Fibroblast of gingiva (primary cell): ENCODE data around the gene EOMES.

Experiments used
- DNase-seq: peaks from one replicate; pipeline ENCODE4 v3.0.0-alpha.2; 2011; ENCODE audit warnings: low read depth

The EOMES gene

DNA sequence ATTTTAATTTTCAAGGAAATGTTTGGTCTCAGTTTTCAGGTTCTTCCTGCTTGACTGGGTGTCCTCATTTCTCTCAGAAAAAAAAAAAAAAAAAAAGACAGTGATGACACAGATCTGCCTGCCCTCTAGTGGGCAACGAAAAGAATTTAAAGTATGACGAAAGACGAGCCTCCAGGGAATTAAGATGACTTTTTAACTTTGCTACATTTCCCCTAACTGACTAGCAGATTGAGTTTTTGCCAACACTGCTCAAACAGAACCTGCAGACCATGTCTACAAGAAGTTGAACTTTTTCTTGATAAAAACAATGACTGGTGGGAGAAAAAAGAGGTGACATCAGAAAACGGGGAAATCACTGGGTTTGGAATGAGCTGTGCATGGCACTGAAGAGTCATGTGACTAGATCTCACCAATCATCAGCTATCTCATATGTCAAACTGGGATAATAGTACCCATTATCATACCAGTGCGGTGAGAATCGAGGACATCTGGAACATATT, 40.8 kb downstream of the EOMES start:
- DNase-seq = peak; percentile 87

DNA sequence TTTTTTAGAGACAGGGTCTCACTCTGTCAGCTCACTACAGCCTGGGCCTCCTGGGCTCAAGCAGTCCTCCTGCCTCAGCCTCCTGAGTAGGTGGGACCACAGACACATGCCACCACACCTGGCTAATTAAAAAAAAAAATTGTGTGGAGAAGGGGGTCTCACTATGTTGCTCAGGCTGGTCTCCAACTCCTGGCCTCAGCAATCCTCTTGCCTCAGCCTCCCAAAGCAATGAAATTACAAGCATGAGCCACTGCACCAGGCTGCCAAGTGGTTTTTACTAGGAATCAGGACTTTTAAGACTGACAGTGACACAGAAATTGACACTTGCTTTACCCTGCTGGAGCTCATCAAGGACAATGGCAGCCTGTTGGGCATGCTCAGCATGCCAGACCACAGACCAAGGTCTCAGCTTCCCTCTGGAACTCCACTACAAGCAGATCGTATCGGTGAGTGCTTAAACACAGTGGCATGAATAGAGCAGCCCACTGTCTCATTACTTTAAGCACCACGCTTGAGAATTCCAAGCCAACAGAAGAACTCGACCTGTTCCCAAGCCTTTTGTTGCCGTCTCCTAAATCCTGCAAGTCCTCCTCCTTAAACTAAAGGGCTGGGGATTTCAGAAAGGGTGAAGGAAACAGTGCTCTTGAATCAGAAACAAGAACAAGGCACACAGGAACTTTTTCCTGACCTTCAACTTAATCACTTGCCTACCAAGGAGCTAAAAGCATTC, 41.4 kb downstream of the EOMES start:
- no peak for DNase-seq

DNA sequence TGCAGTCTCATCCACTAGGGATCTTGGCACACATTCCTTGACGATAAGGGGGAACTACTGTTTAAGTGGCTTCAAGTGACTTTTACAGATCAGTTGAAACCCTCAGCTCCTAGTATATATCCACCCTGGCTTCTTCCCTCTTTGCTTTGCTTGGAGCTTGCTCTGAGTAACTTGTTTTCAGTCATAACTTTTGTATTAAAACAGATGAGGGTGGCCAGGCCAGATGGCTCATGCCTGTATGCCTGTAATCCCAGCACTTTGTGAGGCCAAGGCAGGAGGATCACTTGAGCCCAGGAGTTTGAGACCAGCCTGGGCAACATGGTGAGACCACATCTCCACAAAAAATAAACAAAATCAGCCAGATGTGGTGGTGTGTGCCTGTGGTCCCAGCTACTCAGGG, 42.4 kb downstream of the EOMES start:
- peak; percentile 4 for DNase-seq

DNA sequence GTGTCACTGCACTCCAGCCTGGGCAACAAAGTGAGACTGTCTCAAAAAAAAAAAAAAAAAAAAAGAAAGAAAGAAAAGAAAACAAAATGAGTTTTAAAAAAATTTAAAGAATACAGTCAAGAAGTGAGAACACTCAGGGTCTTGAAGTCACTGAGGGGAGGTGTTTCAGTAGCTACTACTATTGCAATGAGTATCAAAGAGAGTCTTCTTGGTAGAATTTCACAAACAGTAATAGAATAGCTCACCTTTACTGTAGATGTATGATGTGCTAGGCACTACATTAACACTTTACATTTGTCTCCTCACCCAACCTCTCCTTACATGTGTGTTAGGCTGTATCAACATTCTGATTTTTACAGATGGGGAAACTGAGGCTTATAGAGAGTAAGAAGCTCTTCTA, 43.9 kb downstream of the EOMES start:
- DNase-seq = no peak

DNA sequence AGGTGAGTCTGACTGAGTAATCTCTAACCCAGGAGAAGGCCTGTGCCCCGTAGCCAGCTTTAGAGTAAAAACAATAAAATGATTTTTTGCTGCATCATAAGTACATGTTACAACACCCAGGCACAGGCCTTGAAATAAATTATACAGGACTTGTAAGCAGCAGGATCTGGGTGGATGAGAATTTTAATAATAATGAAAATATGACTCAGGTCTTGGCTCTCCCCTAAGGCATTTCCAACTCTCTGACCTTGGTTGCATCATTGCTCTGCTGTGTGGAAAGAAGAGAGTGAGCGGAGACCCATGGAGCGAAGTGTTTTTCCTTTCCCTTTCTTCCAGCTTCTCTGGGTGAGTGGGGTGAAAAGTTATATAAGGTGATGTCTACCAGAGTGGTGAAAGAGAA, 44.6 kb downstream of the EOMES start:
- DNase-seq = peak; percentile 97

DNA sequence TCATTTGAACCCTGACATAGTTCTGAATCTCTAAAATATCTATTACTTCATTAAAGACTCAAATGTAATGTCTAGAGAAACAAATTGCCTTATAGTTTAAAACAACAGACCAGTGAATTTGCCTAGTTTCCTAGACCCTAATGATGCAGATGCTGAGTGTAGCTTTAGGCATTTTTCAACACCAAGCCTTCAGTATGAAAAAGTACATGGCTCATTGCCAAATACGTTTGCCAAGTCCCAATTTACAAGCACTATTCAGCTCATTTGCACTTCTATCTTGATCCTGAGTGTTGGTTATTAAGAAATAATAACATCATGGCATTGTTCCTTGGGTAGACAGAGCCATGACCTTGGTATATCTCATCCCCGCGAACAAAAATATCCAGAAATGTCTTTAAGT, 46.8 kb downstream of the EOMES start:
- DNase-seq = peak; percentile 50

DNA sequence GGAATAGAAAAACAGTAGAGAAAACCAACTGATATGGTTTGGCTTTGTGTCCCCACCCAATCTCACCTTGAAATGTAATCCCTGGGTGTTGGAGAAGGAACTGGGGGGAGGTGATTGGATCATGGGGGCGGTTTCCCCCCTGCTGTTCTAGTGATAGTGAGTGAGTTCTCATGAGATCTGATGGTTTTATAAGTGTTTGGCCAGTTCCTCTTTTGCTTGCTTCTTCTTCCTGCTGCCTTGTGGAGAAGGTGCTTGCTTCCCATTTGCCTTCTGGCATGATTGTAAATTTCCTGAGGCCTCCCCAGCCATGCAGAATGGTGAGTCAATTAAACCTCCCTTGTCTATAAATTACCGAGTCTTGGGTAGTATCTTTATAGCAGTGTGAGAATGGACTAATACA, 48.4 kb downstream of the EOMES start:
- DNase-seq = no peak

DNA sequence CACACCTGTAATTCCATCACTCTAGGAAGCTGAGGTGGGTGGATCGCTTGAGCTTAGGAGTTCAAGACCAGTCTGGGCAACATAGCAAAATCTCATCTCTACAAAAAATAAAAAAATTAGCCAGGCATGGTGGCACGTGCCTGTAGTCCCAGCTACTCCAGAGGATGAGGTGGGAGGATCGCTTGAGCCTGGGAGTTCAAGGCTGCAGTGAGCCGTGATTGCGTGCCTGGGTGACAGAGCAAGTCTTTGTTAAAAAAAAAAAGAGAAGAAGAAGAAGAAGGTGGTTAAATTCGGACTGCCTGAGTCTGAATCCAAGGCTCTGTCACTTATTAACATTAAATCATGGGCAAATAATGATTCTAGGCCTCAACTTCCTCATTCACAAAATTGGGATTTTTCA, 51.0 kb downstream of the EOMES start:
- no peak for DNase-seq

DNA sequence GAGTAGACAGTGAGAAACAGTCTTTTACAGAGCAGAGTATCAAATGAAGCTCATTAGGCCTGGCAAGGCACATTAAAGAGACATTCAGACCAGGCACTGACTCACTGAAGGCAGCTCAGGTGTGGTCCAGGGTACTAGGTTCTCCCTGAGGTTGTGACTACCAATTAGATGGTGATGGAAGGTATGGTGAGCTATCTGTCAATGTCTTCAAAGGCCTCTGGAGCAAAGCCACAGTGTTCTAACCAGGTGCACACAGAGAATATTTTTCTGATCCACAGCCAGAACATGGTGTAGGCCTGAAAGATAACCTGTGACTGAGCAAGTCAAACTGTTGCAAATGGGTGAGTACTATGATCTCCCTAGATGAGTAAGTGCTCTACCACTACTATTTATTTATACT, 51.5 kb downstream of the EOMES start:
- DNase-seq = no peak

DNA sequence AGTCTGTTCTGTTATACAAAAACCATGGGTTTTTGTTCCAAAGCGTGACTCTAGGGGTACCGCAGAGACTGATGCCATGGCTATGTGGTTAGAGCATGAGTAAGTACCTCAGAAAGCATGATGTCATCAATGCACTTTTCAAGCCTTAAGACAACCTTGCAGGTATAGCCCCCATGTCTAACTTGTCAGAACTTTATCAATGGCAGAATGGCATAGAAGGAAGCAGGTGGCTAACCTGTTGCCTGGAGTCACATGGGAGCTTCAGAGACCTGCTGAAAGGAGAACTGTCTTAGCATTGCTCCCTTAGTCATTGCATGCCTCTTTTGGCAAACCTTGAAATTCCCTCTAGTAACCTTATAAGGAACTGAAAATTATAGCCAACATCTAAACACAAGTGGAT, 52.5 kb downstream of the EOMES start:
- DNase-seq = no peak

DNA sequence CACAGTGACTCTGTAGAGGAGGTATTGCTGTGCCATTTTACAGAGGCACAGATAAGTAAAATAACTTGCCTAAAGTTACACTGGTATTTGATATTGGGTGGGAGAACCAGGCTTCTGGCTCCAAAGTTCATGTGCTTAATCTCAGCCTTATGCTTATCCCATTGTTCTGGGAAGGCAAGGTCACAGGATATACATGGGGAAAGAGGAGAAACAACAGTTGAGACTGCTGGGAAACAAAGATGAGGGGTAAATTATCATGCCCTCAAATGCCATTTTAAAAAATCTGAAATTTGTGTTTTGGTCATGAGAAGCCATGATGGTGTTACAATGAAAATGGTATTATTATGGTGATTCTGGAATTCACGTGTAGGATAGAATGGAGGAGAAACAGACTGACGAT, 54.4 kb downstream of the EOMES start:
- no peak for DNase-seq

DNA sequence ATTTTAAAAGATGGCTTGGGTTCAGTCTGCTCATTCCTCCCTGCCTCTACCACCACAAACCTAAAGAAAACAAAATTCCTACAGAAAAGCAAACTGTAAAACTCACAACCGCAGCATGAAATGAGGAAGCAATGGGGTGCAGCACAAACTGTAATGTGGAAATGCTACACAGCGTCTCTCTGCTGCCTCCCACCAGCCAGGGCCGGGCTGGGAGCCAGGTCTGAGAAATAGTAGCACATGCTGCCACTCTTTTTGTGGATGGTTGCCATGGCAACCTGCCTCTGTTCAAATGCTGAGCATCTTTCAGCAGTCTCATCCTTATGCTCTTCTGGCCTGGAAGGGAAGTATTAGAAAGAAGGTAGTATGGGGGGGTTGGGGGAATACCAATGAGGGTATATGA, 55.4 kb downstream of the EOMES start:
- DNase-seq = peak; percentile 86

DNA sequence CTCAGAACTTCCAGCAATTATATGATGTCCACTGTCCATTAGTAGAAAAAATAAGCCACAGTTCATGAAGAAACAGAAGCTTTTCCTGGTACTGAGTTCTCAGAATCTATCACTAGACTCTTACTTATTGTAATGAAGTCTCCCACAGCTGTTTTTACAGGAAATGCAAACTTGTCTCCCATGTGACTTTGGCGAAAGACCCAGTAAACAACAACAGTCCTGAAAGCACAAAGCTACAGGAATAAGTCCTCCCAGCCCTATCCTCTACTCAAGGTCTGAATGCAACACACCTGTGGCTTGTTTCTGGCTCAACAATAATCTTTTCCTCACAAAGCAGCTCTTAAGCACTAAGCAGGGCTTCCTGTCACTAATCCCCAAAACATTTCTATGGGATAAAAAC, 55.9 kb downstream of the EOMES start:
- no peak for DNase-seq
